CD4-positive, alpha-beta T cell treated with Interleukin-2 at 100 ng/mL for 4 hours (primary cell): ENCODE results near the gene PPP5C.
"Not testable (repeated sequence)": the region's sequence is repeated elsewhere in the genome, so short reads cannot be mapped to it uniquely, and the experiment has no call there.

Experiments used
- DNase-seq: peaks from one replicate; pipeline ENCODE4 v3.0.0-alpha.2; 2020; ENCODE audit warnings: low spot score

The PPP5C gene

GRCh38 chr19:46410205-46411087 is 63.6 kb downstream of the PPP5C start:
- no peak for DNase-seq

DNA sequence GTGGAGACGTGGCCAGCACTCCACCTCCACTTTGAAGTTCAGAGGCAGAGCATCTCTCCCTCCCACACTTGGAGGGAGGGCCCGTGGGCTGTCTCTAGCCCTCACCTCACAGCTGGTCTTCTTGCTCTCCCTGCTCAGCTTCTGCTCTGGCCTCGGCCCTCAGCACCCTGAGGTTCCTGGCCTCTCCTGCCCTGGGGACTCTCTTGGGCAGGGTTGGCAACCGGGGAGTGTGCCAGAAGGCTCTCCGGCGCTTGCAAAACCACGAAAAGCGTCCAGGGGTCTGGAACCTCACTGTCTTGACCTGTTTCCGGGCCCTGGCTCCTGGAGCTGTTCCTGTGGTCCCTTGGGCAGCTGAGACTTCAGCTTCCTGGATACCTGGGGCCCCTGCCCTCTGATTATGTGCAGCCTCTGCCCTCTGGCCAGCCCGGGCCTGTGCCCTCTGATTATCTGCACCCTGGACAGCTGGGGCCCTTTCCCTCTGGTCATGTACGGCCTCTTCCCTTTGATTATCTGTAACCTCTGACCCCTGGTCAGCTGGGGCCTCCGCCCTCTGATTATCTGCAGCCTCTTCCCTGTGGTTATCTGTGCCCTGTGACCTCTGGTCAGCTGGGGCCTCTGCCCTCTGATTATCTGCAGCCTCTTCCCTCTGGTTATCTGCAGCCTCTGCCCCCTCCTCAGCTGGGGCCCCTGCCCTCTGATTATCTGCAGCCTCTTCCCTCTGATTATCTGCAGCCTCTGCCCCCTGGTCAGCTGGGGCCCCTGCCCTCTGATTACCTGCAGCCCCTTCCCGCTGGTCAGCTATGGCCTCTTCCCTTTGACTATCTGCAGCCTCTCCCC is 64.4 kb downstream of the PPP5C start:
- DNase-seq = no peak

DNA sequence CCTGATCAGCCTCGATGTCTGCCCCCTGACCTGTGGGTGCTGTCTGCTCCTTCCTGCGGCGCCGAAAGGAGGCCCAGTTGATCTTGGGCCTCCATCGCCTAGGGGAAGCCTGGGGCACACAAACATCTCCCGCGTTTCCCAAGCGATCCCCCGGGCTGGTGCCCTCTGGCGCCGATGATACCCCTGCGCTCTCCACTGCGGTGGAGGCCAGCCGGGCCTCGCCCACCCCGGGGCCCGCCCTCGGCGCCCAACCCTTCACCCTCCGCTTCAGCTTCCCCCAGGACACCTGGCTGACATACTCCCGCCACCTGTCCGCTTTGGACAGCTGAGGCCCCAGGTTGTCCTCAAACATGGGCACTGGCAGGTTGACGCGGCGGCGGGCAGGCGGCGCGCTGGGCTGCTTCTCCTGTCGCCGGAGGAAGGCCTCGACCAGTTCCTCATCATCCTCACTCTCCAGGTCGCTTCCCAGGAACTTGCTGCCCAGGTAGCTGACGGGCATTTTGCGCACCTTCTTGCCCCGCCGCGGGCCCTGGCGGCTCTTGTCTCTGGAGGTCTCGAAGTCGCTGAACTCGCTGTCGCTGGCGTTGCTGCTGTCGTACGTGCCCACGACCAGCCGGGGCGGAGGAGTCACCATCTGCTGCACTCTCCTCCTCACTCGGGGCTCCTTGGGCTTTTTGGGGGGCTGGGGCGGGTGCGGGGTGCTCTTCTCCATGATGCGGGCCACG is 65.2 kb downstream of the PPP5C start:
- DNase-seq = no peak

GRCh38 chr19:46412650-46413261 is 65.9 kb downstream of the PPP5C start:
- no peak for DNase-seq

DNA sequence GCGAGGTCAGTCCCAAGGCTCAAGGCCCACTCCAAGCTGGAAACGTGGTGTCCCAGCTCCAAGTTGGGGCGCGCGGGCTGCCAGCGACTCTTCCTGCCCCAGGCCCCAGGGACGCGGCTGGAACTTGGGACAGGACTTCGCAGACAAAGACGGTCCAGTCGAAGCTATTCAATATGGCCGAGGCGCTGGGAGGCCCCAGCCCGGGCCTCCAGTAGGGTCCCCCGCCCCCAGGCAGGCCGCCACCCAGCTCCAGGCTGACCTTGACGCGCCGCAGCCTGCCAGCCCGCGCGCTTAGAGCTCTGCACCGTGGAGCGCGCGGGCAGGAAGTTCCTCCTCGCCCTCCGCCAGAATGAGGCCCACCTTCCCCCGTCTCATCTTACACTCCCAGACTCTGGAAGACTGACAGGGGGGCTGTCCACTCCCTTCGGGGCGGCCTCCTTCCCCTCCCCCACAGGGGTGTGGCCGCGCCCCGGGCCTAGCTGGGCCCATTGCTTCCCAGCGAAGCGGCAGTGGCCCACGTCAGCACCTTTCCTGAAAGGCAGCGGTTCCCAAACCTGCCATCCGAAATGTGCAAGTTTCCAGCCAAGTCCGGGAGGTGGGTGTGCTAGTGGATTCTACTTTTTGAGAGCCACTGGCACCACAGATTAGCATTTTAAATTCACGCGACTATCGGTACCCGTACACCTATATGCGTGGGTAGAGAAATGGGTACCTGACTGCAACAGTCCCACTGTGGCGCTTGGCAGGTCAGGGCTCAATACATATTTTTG is 66.6 kb downstream of the PPP5C start, which contains the start of gene CCDC8:
Gene CCDC8, minus strand, starts transcription at position 303 of the 770 bp plus-strand sequence. CDS start 754 bp downstream, outside the sequence.
- DNase-seq = no peak

GRCh38 chr19:46414899-46415298 is 68.0 kb downstream of the PPP5C start:
- DNase-seq = not testable (repeated sequence)

DNA sequence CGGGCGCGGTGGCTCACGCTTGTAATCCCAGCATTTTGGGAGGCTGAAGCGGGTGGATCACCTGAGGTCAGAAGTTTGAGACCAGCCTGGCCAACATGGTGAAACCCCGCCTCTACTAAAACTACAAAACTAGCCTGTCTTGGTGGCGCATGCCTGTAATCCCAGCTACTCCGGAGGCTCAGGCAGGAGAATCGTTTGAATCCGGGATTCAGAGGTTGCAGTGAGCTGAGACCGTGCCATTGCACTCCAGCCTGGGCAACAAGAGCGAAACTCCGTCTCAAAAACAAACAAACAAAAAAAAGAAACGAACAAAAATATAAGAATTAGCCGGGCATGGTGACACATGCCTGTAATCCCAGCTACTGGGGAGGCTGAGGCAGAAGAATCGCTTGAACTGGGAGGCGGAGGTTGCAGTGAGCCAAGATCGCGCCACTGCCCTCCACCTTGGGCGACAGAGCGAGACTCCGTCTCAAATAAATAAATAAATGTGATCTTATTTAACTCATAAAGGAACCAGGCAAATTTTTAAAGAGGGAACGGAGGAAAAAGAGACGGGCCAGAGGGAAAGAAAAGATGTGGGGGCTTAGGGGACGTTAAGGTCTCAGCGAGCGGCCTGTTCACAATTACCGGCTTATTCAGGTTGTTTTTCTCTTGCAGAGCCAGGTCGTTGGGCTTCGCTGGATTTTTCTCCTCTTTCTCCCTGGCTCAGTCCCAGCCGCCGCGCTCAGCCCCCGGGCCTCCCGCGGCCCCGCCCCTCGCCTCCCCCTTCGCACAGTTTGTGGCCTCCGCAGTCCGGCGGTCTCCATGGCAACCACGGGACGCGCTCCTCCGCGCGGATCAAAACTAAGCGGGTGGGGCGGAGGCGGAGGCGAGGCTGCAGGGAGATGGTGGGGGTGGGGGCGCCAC is 69.2 kb downstream of the PPP5C start:
- DNase-seq = not testable (repeated sequence)

- DNase-seq = no peak
Observed at GRCh38 chr19:46420056-46420455, 73.2 kb downstream of the PPP5C start.

DNA sequence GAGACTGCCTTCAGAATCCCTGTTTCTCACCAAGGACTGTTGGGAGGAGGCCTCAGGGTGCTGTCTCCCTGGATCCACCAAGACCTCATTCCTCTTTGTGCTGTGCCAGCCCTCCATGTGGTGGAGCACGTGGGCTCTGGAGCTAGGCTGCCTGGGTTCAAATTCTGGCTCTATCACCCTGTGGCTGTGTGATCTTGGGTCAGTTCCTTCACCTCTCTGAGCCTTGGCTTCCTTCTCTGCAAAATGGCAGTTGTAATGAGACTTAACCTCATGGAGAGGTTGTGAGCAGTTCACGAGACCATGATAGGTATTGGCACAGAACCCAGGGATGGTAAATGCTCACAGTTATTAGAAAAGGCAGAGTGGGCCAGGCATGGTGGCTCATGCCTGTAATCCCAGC is 75.5 kb downstream of the PPP5C start:
- DNase-seq = no peak

DNA sequence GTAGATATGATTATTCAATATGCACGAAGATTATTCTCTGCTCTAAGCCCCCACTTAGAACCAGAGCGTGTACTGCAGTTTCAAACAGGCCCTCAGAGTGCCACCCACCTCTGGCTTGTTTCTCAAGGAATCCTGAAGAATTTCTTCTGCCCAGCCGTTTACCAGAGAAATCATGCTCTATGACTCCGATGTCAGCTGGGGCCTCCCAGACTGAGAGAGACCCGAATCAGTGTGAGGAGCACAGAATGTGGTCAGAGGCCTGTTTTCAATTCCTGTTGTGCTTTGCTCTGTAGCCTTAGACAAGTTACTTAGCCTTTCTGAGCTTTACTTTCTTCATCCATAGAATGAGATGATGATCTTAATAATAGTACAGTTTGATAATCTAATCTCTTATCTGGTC is 76.3 kb downstream of the PPP5C start:
- no peak for DNase-seq

GRCh38 chr19:46426035-46426505 is 79.2 kb downstream of the PPP5C start:
- DNase-seq = no peak

DNA sequence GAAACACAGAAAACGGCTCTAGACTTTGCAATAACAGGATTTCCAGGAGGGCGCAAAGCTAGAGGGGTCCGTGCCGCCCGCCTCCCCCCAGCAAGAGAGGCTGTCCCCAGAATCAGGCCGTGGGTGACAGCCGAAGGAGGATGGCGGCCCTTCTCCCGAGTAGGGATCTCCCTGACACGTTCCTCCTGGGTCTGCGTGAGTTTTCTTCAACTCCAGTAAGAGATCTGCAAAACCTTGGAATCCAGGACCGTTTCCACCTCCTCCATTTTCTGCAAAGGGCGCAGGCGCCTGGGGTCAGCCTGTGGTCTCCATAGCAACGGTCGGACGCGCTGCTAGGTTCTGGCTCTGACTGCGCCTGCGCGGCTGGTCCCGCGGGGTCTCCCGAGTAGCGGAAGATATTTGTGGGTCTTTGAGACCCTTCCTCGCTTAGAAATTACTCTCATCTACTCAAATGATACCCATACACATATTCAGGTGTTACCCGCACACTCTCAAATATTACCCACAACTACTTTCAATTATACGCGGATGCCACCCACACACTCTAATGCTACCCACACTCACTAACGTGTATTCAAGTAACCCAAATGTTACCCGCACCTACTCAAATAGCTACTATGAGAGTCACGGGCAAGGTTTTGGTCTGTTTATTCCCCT is 79.7 kb downstream of the PPP5C start:
- no peak for DNase-seq

DNA sequence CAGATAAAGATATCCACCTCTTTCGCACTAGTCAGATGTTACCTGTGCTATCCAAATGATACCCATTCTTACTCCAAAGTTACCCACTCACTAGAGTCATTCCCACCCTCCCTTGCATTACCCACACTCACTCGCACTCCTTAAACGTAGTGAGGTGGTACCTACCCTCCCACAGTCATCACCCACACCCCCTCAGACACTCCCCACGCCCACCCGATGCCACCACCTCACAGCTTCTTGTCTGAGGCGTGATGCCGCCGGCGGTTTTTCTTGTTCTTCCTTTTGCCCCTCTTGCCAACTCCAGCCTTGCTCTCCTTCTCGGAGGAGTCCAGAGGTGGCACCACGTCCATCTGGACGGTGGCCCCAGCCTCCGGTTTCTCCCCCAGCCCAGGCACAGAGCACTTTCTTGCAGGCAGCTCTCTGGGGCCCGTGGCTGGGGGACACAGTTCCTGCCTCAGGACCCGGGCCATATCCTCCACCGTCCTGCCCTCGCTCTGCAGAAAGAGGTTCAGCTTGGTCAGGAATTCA is 80.7 kb downstream of the PPP5C start:
- no peak for DNase-seq

GRCh38 chr19:46428239-46429135 is 81.6 kb downstream of the PPP5C start, which contains the start of gene PNMA8C:
Gene PNMA8C, minus strand, starts transcription at chr19:46428936. Its CDS starts 577 bp downstream, at chr19:46428359.
- peak; percentile 41 for DNase-seq

DNA sequence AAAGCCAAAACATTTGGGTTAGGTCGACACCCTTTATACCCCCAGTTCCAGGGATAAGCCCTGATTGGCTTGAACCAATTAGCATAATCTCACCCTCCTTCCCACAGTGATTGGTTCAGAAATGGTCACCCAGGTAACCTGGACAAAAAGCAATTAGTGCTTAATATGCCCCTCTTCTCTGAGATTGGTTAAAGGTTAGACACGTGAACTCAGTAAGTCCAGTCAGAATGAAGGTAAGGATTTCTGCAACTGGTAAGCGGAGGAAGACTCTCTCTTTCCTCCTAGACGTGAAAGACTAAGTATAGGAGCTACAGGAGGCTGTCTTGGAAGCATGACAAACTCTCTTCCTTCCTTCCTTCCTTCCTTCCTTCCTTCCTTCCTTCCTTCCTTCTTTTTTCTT is 83.1 kb downstream of the PPP5C start:
- no peak for DNase-seq

- DNase-seq = no peak
Observed at GRCh38 chr19:46431824-46432223, 84.9 kb downstream of the PPP5C start.

GRCh38 chr19:46433470-46433869 is 86.6 kb downstream of the PPP5C start:
- DNase-seq = not testable (repeated sequence)

DNA sequence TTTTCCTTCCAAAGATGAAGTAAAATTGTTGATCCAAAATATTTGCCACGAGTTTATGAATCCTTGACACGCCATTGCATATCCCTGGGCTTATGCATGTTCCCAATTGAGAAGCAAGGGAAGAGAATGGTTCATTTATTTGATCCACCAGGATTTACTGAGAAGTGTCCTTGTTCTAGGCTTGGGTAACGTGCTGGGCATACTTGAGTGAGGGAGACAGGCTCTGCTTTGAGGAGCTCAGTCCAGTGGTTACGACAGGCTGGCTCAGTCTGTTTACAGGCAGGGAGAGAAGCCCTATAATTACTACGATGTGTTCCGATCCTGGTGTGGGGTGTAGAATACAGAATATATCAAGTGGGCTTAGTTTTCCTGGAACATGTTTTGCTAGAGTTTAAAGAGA is 88.1 kb downstream of the PPP5C start:
- DNase-seq = no peak
